ENCODE data around the gene CYP4F11. TPM values are rescaled to one million over a fixed set of nuclear protein-coding genes. Genes with fewer than 3 reads are reported as not detected.

CYP4F11 gene
- total and polyA plus RNA-seq, 2 donors (not counting 3 experiments of a cell fraction or from before 2014, with no cell fraction given): not detected

DNA sequence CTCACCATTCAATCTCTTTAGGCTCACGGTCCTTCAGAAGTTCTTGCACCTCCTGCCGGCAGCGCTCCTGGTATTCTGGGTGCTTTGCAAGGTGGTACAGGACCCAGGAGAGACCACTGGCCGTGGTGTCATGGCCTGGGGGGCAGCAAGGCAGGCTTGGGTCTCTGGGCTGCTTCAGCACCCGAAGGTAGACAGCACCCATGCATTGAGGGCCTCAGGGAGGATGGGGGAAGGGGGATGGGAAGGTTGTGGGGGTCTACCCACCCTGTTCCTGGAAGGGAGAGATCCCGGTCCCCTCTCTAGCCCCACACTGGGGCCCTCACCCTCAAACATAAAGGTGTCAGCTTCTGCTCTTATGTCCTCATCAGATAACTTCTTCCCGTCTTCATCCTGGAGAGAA is 48.4 kb downstream of the CYP4F11 start:
- CTCF ChIA-PET: no interaction called here
- intact Hi-C loops (cut with micrococcal nuclease) (no loop called here), dilution Hi-C loops (cut with MboI; ENCODE audit: extremely low pct_ligation_motif_present, low sequenced_read_pairs) (no loop called here)
- FAIRE-seq: no peak
- Histone ChIP-seq H3K9me3 (replicated peaks; ENCODE audit: control insufficient read depth, insufficient read depth, low read length) (no peaks in the 10 kb centered on the region), H3K4me1 (ENCODE audit: control insufficient read depth, extremely low read depth, insufficient read depth, low read length) (no peaks in the 10 kb centered on the region), H2AFZ (ENCODE audit: low read depth, low read length) (no peak overlapping the region), H4K20me1 (replicated peaks; ENCODE audit: control insufficient read depth, extremely low read depth, insufficient read depth, low read length) (no peaks in the 10 kb centered on the region), H3K4me3 (replicated peaks in 1 of 3; ENCODE audit: insufficient read depth in 1 of 3, low read depth in 1 of 3, low read length in 3 of 3) (no peak overlapping the region), H3K79me2 (ENCODE audit: control insufficient read depth, insufficient read depth, low read length) (no peaks in the 10 kb centered on the region), H3K4me2 (ENCODE audit: insufficient read depth, low read length) (no peak overlapping the region), H3K27me3 (ENCODE audit: control insufficient read depth in 2 of 2, insufficient read depth in 2 of 2, low read length in 2 of 2) (no peaks in the 10 kb centered on the region), H3K9ac (replicated peaks; ENCODE audit: extremely low read depth, insufficient read depth, low read length) (no peak overlapping the region), H3K36me3 (ENCODE audit: control insufficient read depth in 2 of 2, extremely low read depth in 1 of 2, insufficient read depth in 2 of 2, low read length in 2 of 2) (no peaks in the 10 kb centered on the region), H3K9me1 (replicated peaks; ENCODE audit: control insufficient read depth, extremely low read depth, insufficient read depth, low read length) (no peaks in the 10 kb centered on the region), H3K27ac (ENCODE audit: insufficient read depth, low read depth, low read length) (no peak overlapping the region)
- DNase-seq (ENCODE audit: low read depth, low spot score): no peak
- BruUV-seq (replicated peaks): no TSS peak
- POLR2A ChIA-PET: no interaction called here
- TF ChIP-seq EZH2 (IDR thresholded peaks at IDR 0.05; ENCODE audit: borderline replicate concordance, low read depth, low read length, severe bottlenecking): no peak
- no peak for TF ChIP-seq MYC (IDR thresholded peaks at IDR 0.05; ENCODE audit: low read depth, low read length)
- TF ChIP-seq, protein P1, sequence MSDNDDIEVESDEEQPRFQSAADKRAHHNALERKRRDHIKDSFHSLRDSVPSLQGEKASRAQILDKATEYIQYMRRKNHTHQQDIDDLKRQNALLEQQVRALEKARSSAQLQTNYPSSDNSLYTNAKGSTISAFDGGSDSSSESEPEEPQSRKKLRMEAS (IDR thresholded peaks at IDR 0.05; ENCODE audit: insufficient read depth, insufficient read length): no peak
- TF ChIP-seq POLR2AphosphoS5 (IDR thresholded peaks at IDR 0.05; ENCODE audit: insufficient read depth, low read depth, low read length): no peak
- no peak for TF ChIP-seq FOS (IDR thresholded peaks at IDR 0.05; ENCODE audit: borderline replicate concordance, insufficient read depth, low read length)
- TF ChIP-seq, protein P2, sequence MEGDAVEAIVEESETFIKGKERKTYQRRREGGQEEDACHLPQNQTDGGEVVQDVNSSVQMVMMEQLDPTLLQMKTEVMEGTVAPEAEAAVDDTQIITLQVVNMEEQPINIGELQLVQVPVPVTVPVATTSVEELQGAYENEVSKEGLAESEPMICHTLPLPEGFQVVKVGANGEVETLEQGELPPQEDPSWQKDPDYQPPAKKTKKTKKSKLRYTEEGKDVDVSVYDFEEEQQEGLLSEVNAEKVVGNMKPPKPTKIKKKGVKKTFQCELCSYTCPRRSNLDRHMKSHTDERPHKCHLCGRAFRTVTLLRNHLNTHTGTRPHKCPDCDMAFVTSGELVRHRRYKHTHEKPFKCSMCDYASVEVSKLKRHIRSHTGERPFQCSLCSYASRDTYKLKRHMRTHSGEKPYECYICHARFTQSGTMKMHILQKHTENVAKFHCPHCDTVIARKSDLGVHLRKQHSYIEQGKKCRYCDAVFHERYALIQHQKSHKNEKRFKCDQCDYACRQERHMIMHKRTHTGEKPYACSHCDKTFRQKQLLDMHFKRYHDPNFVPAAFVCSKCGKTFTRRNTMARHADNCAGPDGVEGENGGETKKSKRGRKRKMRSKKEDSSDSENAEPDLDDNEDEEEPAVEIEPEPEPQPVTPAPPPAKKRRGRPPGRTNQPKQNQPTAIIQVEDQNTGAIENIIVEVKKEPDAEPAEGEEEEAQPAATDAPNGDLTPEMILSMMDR (IDR thresholded peaks at IDR 0.05; ENCODE audit: extremely low read depth in 1 of 2, insufficient read depth in 1 of 2, low read depth in 1 of 2, low read length in 2 of 2): no peak
- TF ChIP-seq POLR2A (IDR thresholded peaks at IDR 0.05; ENCODE audit: low read depth, low read length): no peak
- no peak for TF ChIP-seq GATA2 (IDR thresholded peaks at IDR 0.05; ENCODE audit: insufficient read depth, insufficient read length, low read depth, low read length)
- TF ChIP-seq JUN (IDR thresholded peaks at IDR 0.05; ENCODE audit: borderline replicate concordance, insufficient read depth, insufficient read length, low read depth): no peak

Measured in endothelial cell of umbilical vein (primary cell).